Esophagus squamous epithelium (tissue), 5 donors: ENCODE results near the gene FAHD2A. TPM values are rescaled to one million over a fixed set of nuclear protein-coding genes. Genes with fewer than 3 reads are reported as not detected.
"Not testable (repeated sequence)": the region's sequence is repeated elsewhere in the genome, so short reads cannot be mapped to it uniquely, and the experiment has no call there.

Experiments
- DNase-seq: peaks from one replicate; lab custom pipeline; 2025; lab: John Stamatoyannopoulos, UW
- H3K27ac ChIP-seq, 4 donors: fragments of 200-600 bp; sonication (generic); one replicate each; pipeline ENCODE4 v1.5.1; 2016 to 2019; ENCODE audit warnings: mild to moderate bottlenecking in 1 of 4
- H3K27me3 ChIP-seq, 4 donors: fragments of 200-600 bp; sonication (generic); 1 replicate in 3 of 4; 2 replicates in 1 of 4; pipeline versions ENCODE4 v1.5.1 to v1.6.0; 2017 to 2021; ENCODE audit warnings: antibody characterized with exemption in 1 of 4
- H3K36me3 ChIP-seq, 3 donors: fragments of 200-600 bp; sonication (generic); one replicate each; pipeline ENCODE4 v1.5.1; 2016 to 2019
- H3K4me1 ChIP-seq, 3 donors: fragments of 200-600 bp; sonication (generic); one replicate each; pipeline ENCODE4 v1.5.1; 2017 to 2019
- H3K4me3 ChIP-seq, 4 donors: fragments of 200-600 bp; sonication (generic); 1 replicate in 3 of 4; 2 replicates in 1 of 4; pipeline ENCODE4 v1.5.1; 2016 to 2019; ENCODE audit warnings: mild to moderate bottlenecking in 2 of 4, moderate library complexity in 1 of 4
- H3K9me3 ChIP-seq, 3 donors: fragments of 200-600 bp; sonication (generic); one replicate each; pipeline ENCODE4 v1.5.1; 2016 to 2019
- CTCF ChIP-seq, 6 experiments: fragments of 450-650 bp in 4 of 6; fragments of 200-600 bp in 2 of 6; sonication (generic) in 2 of 6; IDR thresholded peaks; one replicate each; pipeline ENCODE4 v1.5.1; 2016 to 2019; ENCODE audit warnings: antibody characterized with exemption in 6 of 6, mild to moderate bottlenecking in 4 of 6, moderate library complexity in 4 of 6
- POLR2A ChIP-seq, 4 donors: fragments of 450-650 bp; IDR thresholded peaks; one replicate each; pipeline ENCODE4 v1.6.1; 2017; ENCODE audit warnings: antibody characterized with exemption in 4 of 4, mild to moderate bottlenecking in 4 of 4, moderate library complexity in 3 of 4
- WGBS, 2 donors: methylation state at CpG; one replicate each; pipeline ENCODE4 v1.1.5; 2018; 5-methylcytosine and 5-hydroxymethylcytosine counted together
- intact Hi-C: fragments of 100-400 bp; cut with DNase I; formaldehyde crosslinking; loops from one replicate; pipeline ENCODE4 v1.15.0; 2022
- total RNA-seq, 4 donors: library from RNA; depleted of rRNA; stranded (reverse); fragments of >200 nt; gene quantifications; one replicate each; pipeline ENCODE4 v1.1.0, GENCODE V29; 2016
- donor health status: DM: yes; HTN: yes; CAD: no.

Gene FAHD2A
- total RNA-seq, 4 donors from 2014 or later = 8.1 to 18.1 (median 13.7) TPM

GRCh38 chr2:95354925-95355324 is 47.6 kb upstream of the FAHD2A start:
- WGBS, 2 donors = 80 to 86% methylated on average over 1 to 3 of the region's 8 CpGs

GRCh38 chr2:95355486-95355885 is 47.0 kb upstream of the FAHD2A start:
- H3K27ac ChIP-seq, H3K4me3 ChIP-seq, H3K27me3 ChIP-seq, intact Hi-C loops, H3K9me3 ChIP-seq, H3K4me1 ChIP-seq, DNase-seq, H3K36me3 ChIP-seq: not testable (repeated sequence)
- WGBS, 2 donors = 93 to 98% methylated on average over 5 of the region's 5 CpGs

More at GRCh38 chr2:95354925-95355324, 47.6 kb upstream of the FAHD2A start:
- H3K4me3 ChIP-seq = no peak overlapping the region
- no peaks in the 10 kb centered on the region for H3K36me3 ChIP-seq
- no peak for DNase-seq
- no peaks in the 10 kb centered on the region for H3K4me1 ChIP-seq
- H3K9me3 ChIP-seq = no peaks in the 10 kb centered on the region
- no peaks in the 10 kb centered on the region for H3K27me3 ChIP-seq
- no peak for TF ChIP-seq CTCF (IDR thresholded peaks at IDR 0.05)
- no peak for TF ChIP-seq POLR2A (IDR thresholded peaks at IDR 0.05)
- H3K27ac ChIP-seq = no peak overlapping the region
- intact Hi-C loops = no loop called here

GRCh38 chr2:95356821-95357700 is 45.4 kb upstream of the FAHD2A start:
- no peaks in the 10 kb centered on the region for H3K36me3 ChIP-seq

GRCh38 chr2:95357717-95358280 is 44.7 kb upstream of the FAHD2A start:
- no peak for DNase-seq
- TF ChIP-seq POLR2A (IDR thresholded peaks at IDR 0.05) (no peak), CTCF (IDR thresholded peaks at IDR 0.05) (no peak)
- 66 to 83% methylated on average over 2 of the region's 6 CpGs for WGBS, 2 donors
- H3K27me3 ChIP-seq = no peaks in the 10 kb centered on the region
- H3K9me3 ChIP-seq = no peaks in the 10 kb centered on the region
- intact Hi-C loops = no loop called here
- H3K36me3 ChIP-seq = no peaks in the 10 kb centered on the region
- H3K4me1 ChIP-seq = no peaks in the 10 kb centered on the region
- no peak overlapping the region for H3K4me3 ChIP-seq
- H3K27ac ChIP-seq = no peak overlapping the region

More at GRCh38 chr2:95356821-95357700, 45.4 kb upstream of the FAHD2A start:
- Histone ChIP-seq H3K4me3 (no peak overlapping the region), H3K4me1 (no peaks in the 10 kb centered on the region), H3K9me3 (no peaks in the 10 kb centered on the region), H3K27ac (no peak overlapping the region), H3K27me3 (no peaks in the 10 kb centered on the region)
- TF ChIP-seq CTCF (IDR thresholded peaks at IDR 0.05) (no peak), POLR2A (IDR thresholded peaks at IDR 0.05) (no peak)
- intact Hi-C loops = no loop called here
- 88 to 100% methylated on average over 1 to 6 of the region's 12 CpGs for WGBS, 2 donors
- DNase-seq = no peak

- Histone ChIP-seq H3K9me3 (no peaks in the 10 kb centered on the region), H3K27ac (no peak overlapping the region), H3K4me3 (no peak overlapping the region), H3K36me3 (no peaks in the 10 kb centered on the region), H3K4me1 (no peaks in the 10 kb centered on the region), H3K27me3 (no peaks in the 10 kb centered on the region)
- no peak for DNase-seq
- intact Hi-C loops = no loop called here
- no peak for TF ChIP-seq POLR2A (IDR thresholded peaks at IDR 0.05)
- TF ChIP-seq CTCF (IDR thresholded peaks at IDR 0.05) = no peak
- 65 to 79% methylated on average over 2 to 3 of the region's 3 CpGs for WGBS, 2 donors
Measured at GRCh38 chr2:95359031-95359430, 43.5 kb upstream of the FAHD2A start.
